HEK293 (cell line): ENCODE results near the gene LGALS8.

Experiments used
- CTCF ChIA-PET: fragments of 350-600 bp; formaldehyde crosslinking; extraction: SDS; loops from one replicate; lab custom pipeline; 2021; ENCODE audit warnings: antibody characterized with exemption; lab: Yijun Ruan, JAX
- POLR2A ChIA-PET: fragments of 300-600 bp; formaldehyde crosslinking; extraction: SDS; loops from one replicate; lab custom pipeline; 2020; ENCODE audit warnings: antibody characterized with exemption, inconsistent platforms; lab: Yijun Ruan, JAX
- H3K27ac ChIP-seq: fragments of 200-500 bp; sonication (Bioruptor generic); 2 replicates; pipeline ENCODE4 v1.5.1; 2014; ENCODE audit warnings: low read depth, low read length, control low read depth, inconsistent platforms; ENCODE audit errors: extremely low read depth
- H3K36me3 ChIP-seq, 2 experiments: fragments of 200-500 bp in 1 of 2; sonication (Bioruptor generic) in 1 of 2; 1 replicate in 1 of 2; 2 replicates in 1 of 2; pipeline ENCODE4 v1.5.1; 2014 to 2017; ENCODE audit warnings: inconsistent platforms in 2 of 2, low read length in 2 of 2; ENCODE audit not compliant: control insufficient read depth in 2 of 2, insufficient read depth in 1 of 2
- H3K4me1 ChIP-seq: fragments of 200-500 bp; sonication (Bioruptor generic); 2 replicates; pipeline ENCODE4 v1.5.1; 2014; ENCODE audit warnings: mild to moderate bottlenecking, low read length, inconsistent platforms; ENCODE audit not compliant: control insufficient read depth, insufficient read depth
- H3K4me3 ChIP-seq: 2 replicates; pipeline ENCODE4 v1.5.1; 2011; ENCODE audit warnings: low read depth, mild to moderate bottlenecking, control low read depth, low read length, moderate library complexity
- H3K9me3 ChIP-seq: fragments of 200-500 bp; sonication (Bioruptor generic); 2 replicates; pipeline ENCODE4 v1.5.1; 2014; ENCODE audit warnings: low read depth, low read length, inconsistent platforms; ENCODE audit not compliant: control insufficient read depth, insufficient read depth
- GLI2 ChIP-seq: fragments of 450-650 bp; formaldehyde crosslinking; IDR thresholded peaks from 2 replicates; pipeline ENCODE4; 2017; ENCODE audit warnings: missing biosample characterization, missing genetic modification characterization, low read depth, borderline replicate concordance
- ZBTB11 ChIP-seq: fragments of 450-650 bp; formaldehyde crosslinking; conservative IDR thresholded peaks from 2 replicates; pipeline ENCODE4 v1.5.1; 2016; ENCODE audit warnings: low read depth, missing biosample characterization, missing genetic modification characterization
- ZBTB26 ChIP-seq: fragments of 450-650 bp; formaldehyde crosslinking; optimal IDR thresholded peaks from 2 replicates; pipeline ENCODE3; 2016; ENCODE audit warnings: missing biosample characterization, mild to moderate bottlenecking, missing genetic modification characterization
- ZNF121 ChIP-seq: fragments of 450-650 bp; formaldehyde crosslinking; IDR thresholded peaks from 2 replicates; pipeline ENCODE4 v1.5.1; 2016; ENCODE audit warnings: missing biosample characterization, missing genetic modification characterization
- ZNF280D ChIP-seq: fragments of 450-650 bp; formaldehyde crosslinking; IDR thresholded peaks from 2 replicates; pipeline ENCODE4 v1.5.1; 2016; ENCODE audit warnings: missing biosample characterization, missing genetic modification characterization
- ZNF341 ChIP-seq: fragments of 450-650 bp; formaldehyde crosslinking; IDR thresholded peaks from 2 replicates; pipeline ENCODE4; 2016; ENCODE audit warnings: low read depth, missing biosample characterization, missing genetic modification characterization
- ZNF362 ChIP-seq: fragments of 450-650 bp; formaldehyde crosslinking; IDR thresholded peaks from 2 replicates; pipeline ENCODE4 v1.5.1; 2016; ENCODE audit warnings: missing biosample characterization, missing genetic modification characterization
- ZNF549 ChIP-seq: fragments of 450-650 bp; IDR thresholded peaks from 2 replicates; pipeline ENCODE4 v1.5.1; 2018; ENCODE audit warnings: missing biosample characterization, missing genetic modification characterization, mild to moderate bottlenecking, inconsistent platforms, moderate library complexity
- ZNF626 ChIP-seq: fragments of 450-650 bp; sonication (Bioruptor Pico); formaldehyde crosslinking; IDR thresholded peaks from 2 replicates; pipeline ENCODE4 v1.5.1; 2018; ENCODE audit warnings: missing biosample characterization, missing genetic modification characterization, inconsistent platforms
- ZNF658 ChIP-seq: fragments of 450-650 bp; formaldehyde crosslinking; IDR thresholded peaks from 2 replicates; pipeline ENCODE4; 2016; ENCODE audit warnings: missing biosample characterization, missing genetic modification characterization
- ZNF704 ChIP-seq: fragments of 450-650 bp; formaldehyde crosslinking; IDR thresholded peaks from 2 replicates; pipeline ENCODE4 v1.5.1; 2016; ENCODE audit warnings: missing biosample characterization, missing genetic modification characterization
- ZSCAN4 ChIP-seq: fragments of 450-650 bp; formaldehyde crosslinking; IDR thresholded peaks from 2 replicates; pipeline ENCODE4 v1.5.1; 2017; ENCODE audit warnings: missing biosample characterization, missing genetic modification characterization

The LGALS8 gene

GRCh38 chr1:236497908-236498307 lies 25.9 kb upstream of the LGALS8 start:
- ChIA-PET POLR2A (no interaction called here), CTCF (interaction anchor here (0.8 to 1.0 kb wide), 2 partner anchors 12 to 152 kb away, joined by 3 read pairs; no protein-coding TSS in a partner anchor)

GRCh38 chr1:236501093-236501492 lies 22.7 kb upstream of the LGALS8 start:
- POLR2A ChIA-PET, result interaction anchor here (1.0 kb wide), 1 partner anchor 17 kb away, joined by 3 read pairs; no protein-coding TSS in a partner anchor
- Histone ChIP-seq H3K4me3 (no peak overlapping the region), H3K9me3 (no peaks in the 10 kb centered on the region), H3K36me3 (no peaks in the 10 kb centered on the region), H3K27ac (no peak overlapping the region), H3K4me1 (peaks cover 6% of the 10 kb centered on the region; the same call in 1 of the 2 replicates)
- TF ChIP-seq ZBTB11, result no peak
- peak; percentile 95 for TF ChIP-seq ZNF549 (tag by site-specific recombination)
- CTCF ChIA-PET, result interaction anchor here (0.6 to 0.9 kb wide), 3 partner anchors 207 to 410 kb away, joined by 4 read pairs; no protein-coding TSS in a partner anchor

More at GRCh38 chr1:236497908-236498307, 25.9 kb upstream of the LGALS8 start:
- H3K4me3 ChIP-seq, result no peak overlapping the region
- H3K4me1 ChIP-seq, result peaks cover 5% of the 10 kb centered on the region; the same call in 1 of the 2 replicates
- H3K9me3 ChIP-seq, result no peaks in the 10 kb centered on the region
- H3K36me3 ChIP-seq, result no peaks in the 10 kb centered on the region
- no peak overlapping the region for H3K27ac ChIP-seq
- TF ChIP-seq ZNF341 (no peak), ZSCAN4 (tag by site-specific recombination) (no peak), ZNF658 (tag by site-specific recombination) (no peak), ZNF362 (tag by site-specific recombination) (no peak), GLI2 (tag by site-specific recombination) (no peak), ZNF704 (tag by site-specific recombination) (no peak), ZNF626 (tag by site-specific recombination) (no peak), ZNF280D (tag by site-specific recombination) (no peak), ZBTB26 (tag by site-specific recombination) (peak; percentile 4), ZNF121 (0 out of 2 replicates have a peak, but pooled peaks have one; percentile 25)
- TF ChIP-seq, all 188 proteins: peak for 2
